ENCODE measurements around the gene FITM2.

FITM2 gene

DNA sequence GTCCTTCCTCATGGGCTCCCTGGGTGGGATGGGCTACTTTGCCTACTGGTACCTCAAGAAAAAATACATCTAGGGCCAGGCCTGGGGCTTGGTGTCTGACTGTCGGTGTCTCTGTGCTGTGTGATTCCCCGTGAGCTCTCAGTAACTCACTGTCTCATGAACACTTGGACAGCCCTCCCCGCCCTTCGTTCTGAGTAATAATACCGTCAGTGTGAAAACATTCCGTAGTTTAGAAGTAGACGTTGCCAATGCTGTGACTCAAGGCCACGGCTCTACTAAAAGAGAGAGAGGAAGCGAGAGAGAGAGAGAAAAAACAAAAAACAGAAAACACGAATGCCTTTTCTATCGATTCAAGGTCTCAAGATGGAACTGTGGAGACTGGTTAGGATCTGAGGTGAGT lies 31.8 kb downstream of the FITM2 start:
- no peak for DNase-seq

DNA sequence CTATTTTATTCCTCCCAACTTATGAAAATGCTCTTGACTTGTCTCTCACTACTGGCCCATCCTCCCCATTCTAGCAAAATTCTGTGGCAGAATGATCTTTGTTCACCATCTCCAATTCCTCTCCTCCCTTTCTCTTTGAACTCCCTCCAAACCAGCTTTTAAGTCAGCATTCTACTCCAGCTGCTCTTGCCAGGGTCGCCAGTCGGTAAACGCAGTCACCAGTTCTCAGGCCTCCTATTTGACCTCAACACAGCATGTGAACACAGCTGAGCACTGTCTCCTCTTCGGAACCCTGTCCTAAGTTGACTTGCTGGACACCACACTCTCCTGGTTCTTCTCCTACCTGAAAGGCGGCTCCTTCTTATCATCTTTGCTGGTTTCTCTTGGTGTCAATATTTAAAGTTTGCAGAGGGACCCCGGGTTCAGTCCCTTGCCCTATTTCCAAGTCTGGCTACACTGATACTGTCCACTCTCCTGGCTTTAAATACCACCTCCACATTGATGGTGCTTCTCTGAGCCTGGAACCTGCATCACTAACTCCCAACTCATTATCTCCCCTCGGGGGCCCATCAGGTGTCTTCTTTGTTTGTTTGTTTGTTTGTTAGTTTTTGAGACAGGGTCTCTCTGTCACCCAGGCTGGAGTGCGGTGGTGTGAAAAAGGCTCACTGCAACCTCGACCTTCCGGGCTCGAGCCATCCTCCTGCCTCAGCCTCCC lies 36.5 kb downstream of the FITM2 start:
- DNase-seq = no peak

GRCh38 chr20:44273231-44274215 lies 37.5 kb downstream of the FITM2 start:
- DNase-seq = no peak

DNA sequence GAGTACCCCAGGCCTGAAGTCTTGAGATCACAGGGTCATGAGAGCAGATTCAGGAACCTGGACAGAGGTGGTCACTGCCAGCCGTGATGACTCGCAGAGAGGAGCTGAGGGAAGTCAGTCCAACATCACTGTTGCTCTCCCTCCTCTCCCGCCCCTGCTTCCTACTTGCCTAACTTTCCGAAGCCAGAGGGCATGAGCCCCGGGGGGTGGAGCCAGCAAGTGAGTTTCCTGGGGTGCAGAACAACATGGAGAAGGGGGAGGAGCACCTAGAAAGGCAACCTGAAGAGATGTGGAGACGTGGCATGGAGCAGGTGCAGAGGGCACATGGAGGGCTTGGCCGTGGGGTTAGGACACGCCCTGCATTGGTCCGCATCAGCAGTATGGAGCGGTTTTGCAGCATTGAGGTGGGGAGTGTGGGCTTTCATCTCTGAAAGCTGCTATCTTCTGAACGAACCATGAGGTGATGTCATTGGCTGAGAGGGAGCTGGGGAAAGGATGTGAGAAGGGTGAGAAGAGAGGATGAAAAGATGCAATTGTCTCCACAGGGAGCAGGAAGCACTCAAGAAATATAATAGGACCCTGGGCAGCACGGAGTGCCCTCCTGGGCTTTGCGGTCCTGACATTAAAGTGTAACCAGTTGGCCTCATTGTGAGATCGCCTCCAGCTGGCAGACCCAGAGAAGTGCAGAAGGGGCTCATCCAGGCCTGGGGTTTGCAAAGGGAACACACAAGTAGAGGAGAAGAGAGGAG lies 38.9 kb downstream of the FITM2 start:
- DNase-seq = no peak

DNA sequence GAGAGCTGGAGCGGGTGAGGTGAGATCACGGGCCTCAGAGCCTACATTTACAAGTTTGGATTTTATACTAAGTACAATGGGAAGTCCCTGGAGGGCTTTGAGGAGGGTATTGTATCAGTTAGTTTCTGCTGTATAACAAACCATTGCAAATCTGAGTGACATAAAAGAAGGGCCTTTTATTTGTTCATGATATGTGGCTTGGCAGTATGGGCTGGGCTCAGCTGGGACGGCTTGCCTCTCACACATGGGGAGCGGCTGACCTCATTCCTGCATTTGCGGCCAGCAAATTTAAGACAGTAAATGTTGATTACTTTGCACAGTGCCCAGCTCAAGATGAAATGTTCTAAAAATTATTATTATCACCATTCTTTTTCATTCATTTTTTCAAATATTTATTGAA lies 42.2 kb downstream of the FITM2 start:
- DNase-seq = no peak

GRCh38 chr20:44264287-44264686 lies 46.7 kb downstream of the FITM2 start:
- no peak for DNase-seq

- no peak for DNase-seq
Measured at GRCh38 chr20:44258226-44258890, 52.6 kb downstream of the FITM2 start.

GRCh38 chr20:44256961-44257360 lies 54.0 kb downstream of the FITM2 start:
- no peak for DNase-seq

GRCh38 chr20:44255942-44256341 lies 55.1 kb downstream of the FITM2 start:
- DNase-seq = no peak

DNA sequence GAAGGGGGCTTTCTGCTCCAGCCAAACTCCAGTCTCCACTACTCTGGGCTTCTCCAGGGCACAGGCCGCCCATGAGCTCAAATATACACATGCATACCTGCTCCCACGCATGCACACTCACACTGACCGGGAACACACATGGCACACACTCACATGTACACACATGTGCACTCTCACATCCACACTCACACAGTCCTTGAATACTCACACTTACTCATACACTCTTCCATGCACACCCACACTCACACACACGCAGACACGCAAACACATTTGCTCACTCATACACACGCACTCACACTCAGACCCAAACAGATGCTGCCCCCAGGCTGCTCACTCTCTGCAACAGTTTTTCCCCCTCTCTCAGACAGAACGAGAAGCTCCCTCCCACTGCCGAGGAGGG lies 56.9 kb downstream of the FITM2 start:
- no peak for DNase-seq

DNA sequence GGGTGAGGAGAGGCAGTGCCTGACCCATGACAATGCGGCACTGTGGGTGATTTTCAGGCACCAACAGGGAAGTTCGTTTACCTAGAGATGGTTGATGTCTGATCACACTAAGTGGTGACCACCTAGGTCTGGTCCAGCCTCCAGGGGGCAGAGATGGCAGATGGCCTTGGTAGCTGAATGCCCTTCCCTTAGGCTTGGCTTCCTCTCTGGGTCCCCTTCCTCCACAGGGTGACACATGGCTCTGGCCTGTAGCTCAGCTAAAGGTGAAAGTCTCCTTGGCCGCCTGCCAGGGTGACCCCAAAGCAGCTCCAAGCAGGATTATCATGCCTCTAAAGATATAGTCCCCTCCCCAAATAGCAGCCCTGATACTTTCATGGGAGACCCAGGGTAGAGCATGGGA lies 57.5 kb downstream of the FITM2 start:
- no peak for DNase-seq
